HFFc6 (cell line): Measurements from ENCODE around the gene BBS9. TPM values are rescaled to one million over a fixed set of nuclear protein-coding genes. Genes with fewer than 3 reads are reported as not detected.

Experiments
- DNase-seq: peaks from one replicate; pipeline ENCODE4 v3.0.0-alpha.2; 2018
- H3K27ac Mint-ChIP-seq: 2 replicates; pipeline ENCODE4 v1.8.0; 2020; ENCODE audit warnings: mild to moderate bottlenecking, mixed read lengths
- H3K27me3 Mint-ChIP-seq: 2 replicates; pipeline ENCODE4 v1.8.0; 2021; ENCODE audit warnings: mild to moderate bottlenecking, moderate library complexity, mixed read lengths; ENCODE audit not compliant: insufficient read depth
- H3K36me3 Mint-ChIP-seq: 2 replicates; pipeline ENCODE4 v1.8.0; 2021; ENCODE audit warnings: low read depth, mixed read lengths
- H3K4me1 Mint-ChIP-seq: 2 replicates; pipeline ENCODE4 v1.8.0; 2020; ENCODE audit warnings: low read depth, mixed read lengths
- H3K4me3 Mint-ChIP-seq: 2 replicates; pipeline ENCODE4 v1.8.0; 2020; ENCODE audit warnings: mild to moderate bottlenecking, moderate library complexity, mixed read lengths
- H3K9me3 Mint-ChIP-seq: 2 replicates; pipeline ENCODE4 v1.8.0; 2020; ENCODE audit warnings: mild to moderate bottlenecking, mixed read lengths
- CTCF ChIP-seq: fragments of 200-600 bp; sonication (generic); IDR thresholded peaks from 2 replicates; pipeline ENCODE4 v1.5.0; 2021; ENCODE audit warnings: antibody characterized with exemption, mild to moderate bottlenecking
- total RNA-seq, 6 experiments: library from RNA; stranded (reverse); fragmentation: NEBNext Ultra II Directional; extraction: Animal tissue kit (Norgen Biotek cat#: 25700); gene quantifications; 2 replicates in 1 of 6; 3 replicates in 5 of 6; pipeline ENCODE4 v1.2.3, GENCODE V29; 2021

The BBS9 gene
- total RNA-seq, 6 experiments from 2014 or later = 10.6 to 13.0 (median 12.1) TPM

GRCh38 chr7:33632840-33633525 lies 503.6 kb downstream of the BBS9 start:
- H3K27ac Mint-ChIP-seq = no peak overlapping the region
- no peaks in the 10 kb centered on the region for H3K36me3 Mint-ChIP-seq
- no peak for DNase-seq
- H3K4me1 Mint-ChIP-seq = no peaks in the 10 kb centered on the region
- peaks cover 2% of the 10 kb centered on the region; the same call in 1 of the 2 replicates for H3K27me3 Mint-ChIP-seq
- H3K9me3 Mint-ChIP-seq = no peaks in the 10 kb centered on the region
- H3K4me3 Mint-ChIP-seq = no peak overlapping the region
- no peak for TF ChIP-seq CTCF

- Mint-ChIP-seq H3K4me1 (no peaks in the 10 kb centered on the region), H3K36me3 (no peaks in the 10 kb centered on the region), H3K4me3 (no peak overlapping the region), H3K27me3 (peaks cover 2% of the 10 kb centered on the region; the same call in 1 of the 2 replicates), H3K27ac (no peak overlapping the region), H3K9me3 (no peaks in the 10 kb centered on the region)
- no peak for TF ChIP-seq CTCF
- DNase-seq = no peak
These were observed 505.2 kb downstream of the BBS9 start for GRCh38 chr7:33634606-33635005.

GRCh38 chr7:33636359-33636758 lies 507.0 kb downstream of the BBS9 start:
- Mint-ChIP-seq H3K4me3 (no peak overlapping the region), H3K27ac (no peak overlapping the region), H3K4me1 (no peaks in the 10 kb centered on the region), H3K36me3 (no peaks in the 10 kb centered on the region), H3K27me3 (no peaks in the 10 kb centered on the region), H3K9me3 (no peaks in the 10 kb centered on the region)
- TF ChIP-seq CTCF = no peak
- no peak for DNase-seq

GRCh38 chr7:33639552-33640197 lies 510.3 kb downstream of the BBS9 start:
- Mint-ChIP-seq H3K27ac (no peak overlapping the region), H3K27me3 (no peaks in the 10 kb centered on the region), H3K36me3 (no peaks in the 10 kb centered on the region), H3K4me3 (no peak overlapping the region), H3K4me1 (peaks cover 15% of the 10 kb centered on the region), H3K9me3 (no peaks in the 10 kb centered on the region)
- no peak for DNase-seq
- TF ChIP-seq CTCF = no peak

- DNase-seq = peak; percentile 4
- H3K27ac Mint-ChIP-seq = no peak overlapping the region
- H3K27me3 Mint-ChIP-seq = no peaks in the 10 kb centered on the region
These were observed 511.4 kb downstream of the BBS9 start for GRCh38 chr7:33640741-33641140.

More at GRCh38 chr7:33640741-33641140, 511.4 kb downstream of the BBS9 start:
- Mint-ChIP-seq H3K4me1 (peaks cover 25% of the 10 kb centered on the region), H3K36me3 (no peaks in the 10 kb centered on the region), H3K9me3 (no peaks in the 10 kb centered on the region), H3K4me3 (no peak overlapping the region)
- TF ChIP-seq CTCF = no peak
